Liver (tissue), 9 donors: ENCODE results near the gene BRINP3. TPM values are rescaled to one million over a fixed set of nuclear protein-coding genes. Genes with fewer than 3 reads are reported as not detected.

ENCODE experiments used
- DNase-seq: peaks from one replicate; pipeline ENCODE4 v3.0.0-alpha.2; 2017; ENCODE audit warnings: low spot score
- H3K27ac ChIP-seq, 2 donors: one replicate each; pipeline ENCODE4 v1.7.0; 2013; ENCODE audit warnings: inconsistent platforms in 2 of 2, low read length in 2 of 2, control low read depth in 1 of 2, low read depth in 1 of 2, mild to moderate bottlenecking in 1 of 2
- H3K27me3 ChIP-seq, 4 donors: one replicate each; pipeline versions ENCODE4 v1.6.1 to v1.7.0; 2013; ENCODE audit warnings: low read length in 3 of 4, inconsistent platforms in 1 of 4, mild to moderate bottlenecking in 1 of 4, moderate library complexity in 1 of 4; ENCODE audit not compliant: control insufficient read depth in 4 of 4, insufficient read depth in 4 of 4
- H3K36me3 ChIP-seq, 4 donors: one replicate each; pipeline versions ENCODE4 v1.6.1 to v1.7.0; 2013; ENCODE audit warnings: low read length in 3 of 4, mild to moderate bottlenecking in 3 of 4, low read depth in 1 of 4, moderate library complexity in 1 of 4; ENCODE audit not compliant: control insufficient read depth in 4 of 4, insufficient read depth in 3 of 4
- H3K4me1 ChIP-seq, 4 donors: one replicate each; pipeline versions ENCODE4 v1.6.1 to v1.7.0; 2013; ENCODE audit warnings: low read length in 3 of 4, mild to moderate bottlenecking in 3 of 4, moderate library complexity in 1 of 4; ENCODE audit not compliant: control insufficient read depth in 4 of 4, insufficient read depth in 4 of 4
- H3K4me3 ChIP-seq, 3 donors: one replicate each; pipeline versions ENCODE4 v1.6.1 to v1.7.0; 2013; ENCODE audit warnings: low read length in 3 of 3, control low read depth in 1 of 3, low read depth in 1 of 3, mild to moderate bottlenecking in 1 of 3
- H3K9ac ChIP-seq, 2 donors: one replicate each; pipeline ENCODE4 v1.7.0; 2013; ENCODE audit warnings: low read length in 2 of 2, mild to moderate bottlenecking in 2 of 2, moderate library complexity in 2 of 2, control low read depth in 1 of 2, low read depth in 1 of 2
- H3K9me3 ChIP-seq, 4 donors: one replicate each; pipeline versions ENCODE4 v1.6.1 to v1.7.0; 2013; ENCODE audit warnings: low read length in 3 of 4; ENCODE audit not compliant: control insufficient read depth in 4 of 4
- ATF3 ChIP-seq: IDR thresholded peaks from 2 replicates; pipeline ENCODE4 v1.6.1; 2016; ENCODE audit warnings: antibody characterized with exemption
- CTCF ChIP-seq: fragments of 150-350 bp; IDR thresholded peaks from 2 replicates; pipeline ENCODE4 v1.5.1; 2017; ENCODE audit warnings: improper control_type of control experiment, low read depth, low read length; ENCODE audit not compliant: missing input control
- EGR1 ChIP-seq, 2 donors: IDR thresholded peaks; 2 replicates each; pipeline ENCODE4 v1.6.1; 2016 to 2018; ENCODE audit warnings: antibody characterized with exemption in 2 of 2, low read depth in 2 of 2
- FOXA1 ChIP-seq: IDR thresholded peaks from 2 replicates; pipeline ENCODE4 v1.6.1; 2016; ENCODE audit warnings: antibody characterized with exemption
- FOXA2 ChIP-seq: IDR thresholded peaks from 2 replicates; pipeline ENCODE4 v1.6.1; 2016; ENCODE audit warnings: antibody characterized with exemption
- GABPA ChIP-seq, 2 donors: IDR thresholded peaks in 1 of 2; conservative IDR thresholded peaks in 1 of 2; 2 replicates each; pipeline ENCODE4 v1.6.1; 2016; ENCODE audit warnings: antibody characterized with exemption in 2 of 2, mild to moderate bottlenecking in 1 of 2, moderate library complexity in 1 of 2
- HNF4A ChIP-seq, 2 donors: conservative IDR thresholded peaks; 2 replicates each; pipeline ENCODE4 v1.6.1; 2016; ENCODE audit warnings: antibody characterized with exemption in 2 of 2, mild to moderate bottlenecking in 2 of 2
- HNF4G ChIP-seq: IDR thresholded peaks from 2 replicates; pipeline ENCODE4 v1.6.1; 2016; ENCODE audit warnings: antibody characterized with exemption
- JUND ChIP-seq, 2 donors: IDR thresholded peaks; 2 replicates each; pipeline ENCODE4 v1.6.1; 2016; ENCODE audit warnings: antibody characterized with exemption in 2 of 2
- MAX ChIP-seq: IDR thresholded peaks from 2 replicates; pipeline ENCODE4 v1.6.1; 2016; ENCODE audit warnings: antibody characterized with exemption
- NR2F2 ChIP-seq: IDR thresholded peaks from 2 replicates; pipeline ENCODE4 v1.6.1; 2016; ENCODE audit warnings: antibody characterized with exemption
- RAD21 ChIP-seq, 2 donors: IDR thresholded peaks; 2 replicates each; pipeline ENCODE4 v1.6.1; 2016; ENCODE audit warnings: antibody characterized with exemption in 2 of 2, mild to moderate bottlenecking in 2 of 2
- REST ChIP-seq: IDR thresholded peaks from 2 replicates; pipeline ENCODE4 v1.6.1; 2016; ENCODE audit warnings: antibody characterized with exemption, mild to moderate bottlenecking
- SP1 ChIP-seq: IDR thresholded peaks from 2 replicates; pipeline ENCODE4 v1.6.1; 2018; ENCODE audit warnings: antibody characterized with exemption, mild to moderate bottlenecking
- TAF1 ChIP-seq: conservative IDR thresholded peaks from 2 replicates; pipeline ENCODE4 v1.6.1; 2016; ENCODE audit warnings: antibody characterized with exemption, mild to moderate bottlenecking
- YY1 ChIP-seq: IDR thresholded peaks from 2 replicates; pipeline ENCODE4 v1.6.1; 2016; ENCODE audit warnings: antibody characterized with exemption, mild to moderate bottlenecking
- ZBTB33 ChIP-seq: IDR thresholded peaks from 2 replicates; pipeline ENCODE4 v1.6.1; 2016; ENCODE audit warnings: antibody characterized with exemption
- WGBS: extraction: QIAGEN DNeasy Blood & Tissue Kit; methylation state at CpG from one replicate; pipeline ENCODE4 v1.1.7; 2013; 5-methylcytosine and 5-hydroxymethylcytosine counted together
- polyA plus RNA-seq, 2 donors: library from polyadenylated mRNA; stranded (reverse) in 1 of 2; unstranded in 1 of 2; fragments of 200-250 nt in 1 of 2; fragments of >200 nt in 1 of 2; fragmentation: Nextera tagmentation in 1 of 2; extraction: Ambion mirVana in 1 of 2; gene quantifications; one replicate each; pipeline versions ENCODE4 v1.2.1 to v1.2.3, GENCODE V29; 2013 to 2015
- total RNA-seq, 2 donors: library from RNA; depleted of rRNA; stranded (reverse); fragments of >200 nt; gene quantifications; one replicate each; pipeline ENCODE4 v1.2.3, GENCODE V29; 2014
- donor health status: healthy.
- donor health status: healthy.
- donor health status: healthy.
- donor health status: healthy.
- donor health status: healthy.

Gene BRINP3
- total and polyA plus RNA-seq, 4 donors, result 0.02 TPM; not detected in 3

GRCh38 chr1:190140644-190141043, 337.0 kb downstream of the BRINP3 start:
- TF ChIP-seq ZBTB33 (no peak), FOXA2 (no peak), ATF3 (no peak), NR2F2 (no peak), EGR1 (IDR thresholded peaks at IDR 0.05; ENCODE audit: low read depth in 2 of 2) (no peak), MAX (no peak), GABPA (IDR thresholded peaks at IDR 0.05 in 1 of 2, conservative IDR thresholded peaks at IDR 0.05 in 1 of 2) (no peak), TAF1 (no peak)
- no peak overlapping the region for H3K4me3 ChIP-seq
- WGBS, result 74% methylated on average over 1 of the region's 1 CpG
- H3K9ac ChIP-seq, result no peak overlapping the region
- no peak overlapping the region for H3K27ac ChIP-seq
- no peaks in the 10 kb centered on the region for H3K4me1 ChIP-seq
- H3K27me3 ChIP-seq, result no peaks in the 10 kb centered on the region
- H3K9me3 ChIP-seq, result peaks cover 0 to 3% (median 0%) of the 10 kb centered on the region in 4 donors
- H3K36me3 ChIP-seq, result no peaks in the 10 kb centered on the region
- no peak for DNase-seq

GRCh38 chr1:190138702-190139101, 339.0 kb downstream of the BRINP3 start:
- no peaks in the 10 kb centered on the region for H3K36me3 ChIP-seq
- H3K9me3 ChIP-seq, result peaks cover 0 to 3% (median 0%) of the 10 kb centered on the region in 4 donors
- no peak overlapping the region for H3K4me3 ChIP-seq
- no peak for DNase-seq
- no peak overlapping the region for H3K9ac ChIP-seq
- TF ChIP-seq ATF3 (no peak), HNF4A (conservative IDR thresholded peaks at IDR 0.05) (no peak), RAD21 (IDR thresholded peaks at IDR 0.05) (no peak), EGR1 (IDR thresholded peaks at IDR 0.05; ENCODE audit: low read depth in 2 of 2) (no peak), FOXA1 (no peak), HNF4G (no peak), CTCF (no peak), FOXA2 (no peak), JUND (IDR thresholded peaks at IDR 0.05) (no peak), TAF1 (no peak), ZBTB33 (no peak), NR2F2 (no peak), MAX (no peak), SP1 (no peak), YY1 (no peak), REST (no peak)
- no peaks in the 10 kb centered on the region for H3K4me1 ChIP-seq
- 86% methylated on average over 1 of the region's 1 CpG for WGBS
- H3K27me3 ChIP-seq, result no peaks in the 10 kb centered on the region
- no peak overlapping the region for H3K27ac ChIP-seq
